ENCODE data around the gene ADIPOR2.

- TF ChIP-seq GATA3 (IDR thresholded peaks at IDR 0.05; ENCODE audit: low read depth, low read length) (no peak), GATA2 (IDR thresholded peaks at IDR 0.05; ENCODE audit: low read depth, low read length) (no peak)
These were observed 134.7 kb downstream of the ADIPOR2 start for GRCh38 chr12:1825382-1826102.
